Measurements from ENCODE around the gene EVI2B.

DNA sequence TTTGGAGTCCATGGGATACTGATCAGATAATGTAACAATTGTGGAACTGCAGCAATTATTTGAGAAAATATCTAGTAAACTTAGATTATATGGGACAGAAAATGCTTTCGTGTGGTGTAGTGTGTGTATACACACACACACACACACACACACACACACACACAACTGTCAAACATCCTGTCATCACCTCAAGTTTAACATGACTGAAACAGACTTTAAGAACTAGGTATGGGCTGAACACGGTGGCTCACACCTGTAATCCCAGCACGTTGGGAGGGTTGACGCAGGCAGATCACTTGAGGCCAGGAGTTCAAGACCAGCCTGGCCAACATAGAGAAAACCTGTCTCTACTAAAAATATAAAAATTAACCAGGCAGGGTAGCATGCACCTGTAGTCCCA is 8.1 kb upstream of the EVI2B start:
- no peak for TF ChIP-seq POLR2A (IDR thresholded peaks at IDR 0.05)
- TF ChIP-seq, protein P1, sequence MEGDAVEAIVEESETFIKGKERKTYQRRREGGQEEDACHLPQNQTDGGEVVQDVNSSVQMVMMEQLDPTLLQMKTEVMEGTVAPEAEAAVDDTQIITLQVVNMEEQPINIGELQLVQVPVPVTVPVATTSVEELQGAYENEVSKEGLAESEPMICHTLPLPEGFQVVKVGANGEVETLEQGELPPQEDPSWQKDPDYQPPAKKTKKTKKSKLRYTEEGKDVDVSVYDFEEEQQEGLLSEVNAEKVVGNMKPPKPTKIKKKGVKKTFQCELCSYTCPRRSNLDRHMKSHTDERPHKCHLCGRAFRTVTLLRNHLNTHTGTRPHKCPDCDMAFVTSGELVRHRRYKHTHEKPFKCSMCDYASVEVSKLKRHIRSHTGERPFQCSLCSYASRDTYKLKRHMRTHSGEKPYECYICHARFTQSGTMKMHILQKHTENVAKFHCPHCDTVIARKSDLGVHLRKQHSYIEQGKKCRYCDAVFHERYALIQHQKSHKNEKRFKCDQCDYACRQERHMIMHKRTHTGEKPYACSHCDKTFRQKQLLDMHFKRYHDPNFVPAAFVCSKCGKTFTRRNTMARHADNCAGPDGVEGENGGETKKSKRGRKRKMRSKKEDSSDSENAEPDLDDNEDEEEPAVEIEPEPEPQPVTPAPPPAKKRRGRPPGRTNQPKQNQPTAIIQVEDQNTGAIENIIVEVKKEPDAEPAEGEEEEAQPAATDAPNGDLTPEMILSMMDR (IDR thresholded peaks at IDR 0.05 in 4 of 5, conservative IDR thresholded peaks at IDR 0.05 in 1 of 5), result no peak
